ENCODE results near the gene TSACC.

GRCh38 chr1:156387870-156388173, 49.5 kb downstream of the TSACC start:
- TF ChIP-seq CTCF (IDR thresholded peaks at IDR 0.05; ENCODE audit: low read depth, low read length, missing input control) = no peak
- no peak for TF ChIP-seq ZBTB33 (IDR thresholded peaks at IDR 0.05)
- no peak for TF ChIP-seq NR2F2 (IDR thresholded peaks at IDR 0.05)
- no peak for TF ChIP-seq SP1 (IDR thresholded peaks at IDR 0.05)
- TF ChIP-seq REST (IDR thresholded peaks at IDR 0.05) = no peak
- no peak for TF ChIP-seq MAX (IDR thresholded peaks at IDR 0.05)
- no peak for TF ChIP-seq ATF3 (IDR thresholded peaks at IDR 0.05)
- no peak for TF ChIP-seq JUND (IDR thresholded peaks at IDR 0.05)
- TF ChIP-seq RAD21 (IDR thresholded peaks at IDR 0.05) = no peak
- no peak for TF ChIP-seq YY1 (IDR thresholded peaks at IDR 0.05)
